RCC 7860 (cell line): ENCODE measurements around the gene GNL3.
A peak's percentile ranks its signal among the peaks of the same experiment; 100 is the strongest.
"Not testable (repeated sequence)": the region's sequence is repeated elsewhere in the genome, so short reads cannot be mapped to it uniquely, and the experiment has no call there.

Source experiments
- DNase-seq: peaks from one replicate; pipeline ENCODE4 v3.0.0-alpha.2; 2015; ENCODE audit warnings: low spot score
- FAIRE-seq: peaks from 2 replicates; lab custom pipeline; 2012; peaks lifted over from hg19 to GRCh38; lab: Jason Lieb, UNC

GNL3 gene

GRCh38 chr3:52715714-52716305, 30.0 kb downstream of the GNL3 start:
- DNase-seq, result no peak
- FAIRE-seq, result no peak

- no peak for DNase-seq
- FAIRE-seq, result no peak
Measured at GRCh38 chr3:52719618-52720017, 33.8 kb downstream of the GNL3 start.

DNA sequence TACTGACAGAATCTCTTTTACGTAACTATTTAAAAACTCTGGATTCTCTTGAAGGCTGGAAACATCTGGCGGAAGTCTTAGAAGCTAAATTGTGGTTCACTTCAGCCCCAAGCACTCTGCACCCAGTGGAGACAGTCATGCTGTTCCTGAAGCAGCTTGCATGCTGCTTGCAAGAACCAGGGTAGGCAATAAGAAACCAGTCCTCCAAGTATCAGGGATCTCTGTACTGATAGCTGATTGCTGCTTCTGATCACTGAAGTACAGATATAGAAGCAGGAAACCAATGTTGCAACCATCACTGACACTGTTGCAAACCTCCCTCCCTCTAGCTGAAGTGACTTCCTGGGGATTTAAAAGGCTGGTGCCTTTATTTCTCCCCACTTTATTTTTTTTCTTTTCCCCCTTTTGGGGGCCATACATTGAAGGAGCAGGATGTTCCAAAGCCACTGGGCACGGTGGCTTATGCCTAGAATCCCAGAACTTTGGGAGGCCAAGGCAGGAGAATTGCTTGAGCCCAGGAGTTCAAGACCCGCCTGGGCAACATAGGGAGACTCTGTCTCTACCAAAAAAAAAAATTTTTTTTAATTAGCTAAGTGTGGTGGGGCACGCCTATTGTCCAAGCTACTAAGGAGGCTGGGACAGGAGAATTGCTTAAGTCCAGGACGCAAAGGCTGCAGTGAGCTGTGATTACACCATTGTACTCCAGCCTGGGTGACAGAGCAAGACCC, 35.3 kb downstream of the GNL3 start:
- no peak for FAIRE-seq
- no peak for DNase-seq

DNA sequence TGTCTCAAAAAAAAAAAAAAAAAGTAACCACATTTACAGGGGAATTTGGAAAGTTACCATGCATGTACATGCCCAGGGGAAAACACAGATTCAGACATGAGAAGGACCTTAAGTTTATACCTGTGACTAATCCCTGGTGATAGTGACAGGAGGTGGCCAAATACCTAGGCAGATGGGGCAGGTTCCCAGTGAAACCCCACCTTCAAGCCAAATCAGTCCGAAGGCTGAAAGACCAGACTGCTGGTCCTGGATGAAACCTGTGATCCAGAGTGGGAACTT, 35.8 kb downstream of the GNL3 start:
- no peak for DNase-seq
- FAIRE-seq, result no peak

GRCh38 chr3:52722491-52722890, 36.7 kb downstream of the GNL3 start:
- DNase-seq, result no peak
- no peak for FAIRE-seq

DNA sequence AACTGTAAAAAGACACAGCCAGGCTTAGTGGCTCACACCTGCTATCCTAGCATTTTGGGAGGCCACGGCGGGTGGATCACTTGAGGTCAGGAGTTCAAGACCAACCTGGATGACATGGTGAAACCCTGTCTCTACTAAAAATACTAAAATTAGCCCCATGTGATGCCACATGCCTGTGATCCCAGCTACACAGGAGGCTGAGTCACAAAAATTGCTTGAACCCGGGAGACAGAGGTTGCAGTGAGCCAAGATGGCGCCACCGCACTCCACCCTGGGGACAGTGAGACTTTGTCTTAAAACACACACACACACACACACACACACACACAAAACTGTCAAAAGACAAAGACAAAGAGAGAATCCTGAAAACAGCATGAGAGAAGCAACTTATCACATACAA, 38.1 kb downstream of the GNL3 start:
- FAIRE-seq, result no peak
- DNase-seq, result no peak

- DNase-seq (no peak), FAIRE-seq (no peak)
Measured at GRCh38 chr3:52724511-52724910, 38.7 kb downstream of the GNL3 start.

- DNase-seq, result not testable (repeated sequence)
Measured at GRCh38 chr3:52728753-52729152, 42.9 kb downstream of the GNL3 start.

DNA sequence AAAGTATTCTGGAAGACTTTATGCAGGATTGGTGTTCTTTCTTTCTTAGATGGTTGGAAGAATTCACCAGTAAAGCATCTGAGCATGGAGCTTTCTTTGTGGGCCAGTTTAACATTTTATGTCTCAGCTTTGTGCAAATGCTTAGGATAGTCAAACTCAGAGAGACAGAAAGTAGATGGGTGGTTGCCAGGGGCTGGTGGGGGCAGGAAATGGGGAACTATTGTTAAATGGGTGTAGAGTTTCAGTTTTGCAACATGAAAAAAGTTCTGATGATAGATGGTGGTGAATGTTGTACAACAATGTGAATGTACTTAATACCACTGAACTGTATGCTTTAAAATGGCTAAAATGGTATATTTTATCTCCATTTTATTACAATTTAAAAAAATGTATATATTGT, 44.8 kb downstream of the GNL3 start:
- DNase-seq (no peak), FAIRE-seq (no peak)

More at GRCh38 chr3:52728753-52729152, 42.9 kb downstream of the GNL3 start:
- FAIRE-seq, result not testable (repeated sequence)

DNA sequence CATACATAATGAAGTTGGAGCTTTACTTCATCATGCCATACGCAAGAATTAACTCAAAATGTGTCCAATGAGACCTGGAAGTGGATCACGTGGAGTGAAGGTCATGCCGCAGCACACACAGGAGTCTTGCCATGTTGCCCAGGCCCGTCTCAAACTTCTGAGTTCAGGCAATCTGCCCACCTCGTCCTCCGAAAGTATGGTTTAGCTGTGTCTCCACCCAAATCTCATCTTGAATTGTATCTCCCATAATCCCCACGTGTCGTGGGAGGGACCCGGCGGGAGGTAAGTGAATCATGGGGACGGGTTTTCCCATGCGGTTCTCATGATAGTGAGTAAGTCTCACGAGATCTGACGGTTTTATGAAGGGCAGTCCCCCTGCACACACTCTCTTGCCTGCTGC, 45.8 kb downstream of the GNL3 start:
- no peak for FAIRE-seq

GRCh38 chr3:52733256-52733891, 47.5 kb downstream of the GNL3 start:
- FAIRE-seq, result no peak
- no peak for DNase-seq

More for the DNA sequence above, 45.8 kb downstream of the GNL3 start:
- DNase-seq, result no peak

DNA sequence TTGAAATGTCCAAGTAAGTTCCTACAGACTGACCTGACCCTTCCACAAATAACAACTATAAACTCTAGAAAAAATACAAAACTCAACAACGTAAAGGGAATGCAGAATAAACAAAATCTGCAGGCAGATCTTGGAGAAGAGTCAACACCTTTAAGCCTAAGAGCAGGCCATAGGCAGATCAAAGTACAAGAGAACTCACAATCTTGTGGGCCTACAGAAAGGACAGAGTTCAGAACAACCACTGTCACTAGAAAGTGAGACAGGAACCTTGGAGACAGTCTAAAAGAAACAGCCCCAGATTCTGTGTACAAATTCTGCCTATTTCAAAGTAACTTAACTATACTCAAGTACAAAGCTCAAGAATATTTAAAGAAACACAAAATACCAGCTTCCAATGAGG, 53.9 kb downstream of the GNL3 start:
- FAIRE-seq (no peak), DNase-seq (no peak)

DNA sequence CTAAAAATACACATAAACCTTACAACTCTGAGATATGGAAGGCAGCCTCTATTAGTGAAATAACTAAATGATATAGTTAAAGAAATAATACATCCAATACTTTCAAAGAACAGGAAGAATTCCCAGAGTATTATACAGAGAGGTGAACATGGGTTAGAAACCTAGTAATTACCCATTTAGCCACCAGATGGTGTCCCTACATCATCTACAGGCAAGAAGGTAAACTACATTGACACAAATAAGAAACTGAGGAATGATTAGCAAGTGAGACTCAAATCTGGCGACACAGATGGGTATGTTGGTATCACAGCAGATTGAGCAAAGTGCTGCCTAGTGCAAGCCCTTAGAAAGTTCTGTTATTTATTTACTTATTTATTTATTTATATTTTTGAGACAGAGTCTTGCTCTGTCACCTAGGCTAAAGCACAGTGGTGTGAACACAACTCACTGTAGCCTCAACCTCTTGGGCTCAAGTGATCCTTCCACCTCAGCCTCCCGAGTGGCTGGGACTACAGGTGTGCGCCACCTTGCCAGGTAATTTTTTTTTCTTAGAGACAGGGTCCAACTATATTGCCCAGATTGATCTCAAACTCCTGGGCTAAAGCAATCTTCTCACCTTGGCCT, 56.7 kb downstream of the GNL3 start:
- peak; percentile 45 for FAIRE-seq
- DNase-seq, result peak; percentile 25

- DNase-seq, result no peak
- FAIRE-seq, result no peak
Measured at GRCh38 chr3:52743152-52743551, 57.3 kb downstream of the GNL3 start.

GRCh38 chr3:52743721-52744120, 57.9 kb downstream of the GNL3 start:
- DNase-seq (no peak), FAIRE-seq (no peak)
